Neural cell (in vitro differentiated cells): ENCODE results near the gene ADTRP. TPM values are rescaled to one million over a fixed set of nuclear protein-coding genes. Genes with fewer than 3 reads are reported as not detected.

Experiments used
- H2AFZ ChIP-seq: fragments of 200-600, 300-800 bp; sonication (generic), shearing (Covaris generic); 2 replicates; pipeline ENCODE4 v1.6.0; 2014; ENCODE audit warnings: low read depth, mild to moderate bottlenecking, antibody characterized with exemption, low read length, moderate library complexity
- H3F3A ChIP-seq: fragments of 200-600 bp; shearing (Covaris generic); 2 replicates; pipeline ENCODE4 v1.6.1; 2016; ENCODE audit warnings: mild to moderate bottlenecking, moderate library complexity, mixed read lengths, antibody characterized with exemption, low read length; ENCODE audit not compliant: insufficient read depth, poor library complexity, severe bottlenecking
- H3K27ac ChIP-seq: fragments of 200-600, 300-800 bp; sonication (generic), shearing (Covaris generic); 2 replicates; pipeline ENCODE4 v1.5.1; 2014; ENCODE audit warnings: mild to moderate bottlenecking, low read length, moderate library complexity
- H3K27me3 ChIP-seq: fragments of 300-800, 200-600 bp; sonication (generic), shearing (Covaris generic); 2 replicates; pipeline ENCODE4 v1.6.0; 2014; ENCODE audit warnings: mild to moderate bottlenecking, low read depth, low read length, moderate library complexity; ENCODE audit not compliant: insufficient read depth
- H3K36me3 ChIP-seq: fragments of 300-800, 200-600 bp; sonication (generic), shearing (Covaris generic); 2 replicates; pipeline ENCODE4 v1.5.1; 2014; ENCODE audit warnings: mild to moderate bottlenecking, antibody characterized with exemption, low read length, moderate library complexity; ENCODE audit not compliant: insufficient read depth
- H3K4me2 ChIP-seq: fragments of 300-800, 200-600 bp; sonication (generic), shearing (Covaris generic); 2 replicates; pipeline ENCODE4 v1.6.0; 2014; ENCODE audit warnings: mild to moderate bottlenecking, low read length
- H3K4me3 ChIP-seq: fragments of 300-800, 200-600 bp; sonication (generic), shearing (Covaris generic); 2 replicates; pipeline ENCODE4 v1.5.1; 2014; ENCODE audit warnings: mild to moderate bottlenecking, low read length, moderate library complexity
- H3K79me2 ChIP-seq: fragments of 200-600 bp; shearing (Covaris generic); replicated peaks from 2 replicates; pipeline ENCODE4 v1.6.0; 2014; ENCODE audit warnings: mild to moderate bottlenecking, low read length, moderate library complexity; ENCODE audit not compliant: insufficient read depth
- H3K9ac ChIP-seq: fragments of 300-800, 200-600 bp; sonication (generic), shearing (Covaris generic); 2 replicates; pipeline ENCODE4 v1.6.1; 2016; ENCODE audit warnings: mild to moderate bottlenecking, low read length, mixed read lengths
- H3K9me2 ChIP-seq: fragments of 200-600 bp; shearing (Covaris generic); 2 replicates; pipeline ENCODE4 v1.6.1; 2016; ENCODE audit warnings: mild to moderate bottlenecking, low read length, mixed read lengths; ENCODE audit not compliant: insufficient read depth
- H3K9me3 ChIP-seq: fragments of 200-600, 300-800 bp; sonication (generic), shearing (Covaris generic); 2 replicates; pipeline ENCODE4 v1.6.1; 2016; ENCODE audit warnings: mild to moderate bottlenecking, mixed run types, low read length, moderate library complexity, mixed read lengths
- H4K20me1 ChIP-seq: fragments of 200-600 bp; shearing (Covaris generic); 2 replicates; pipeline ENCODE4 v1.6.1; 2016; ENCODE audit warnings: mild to moderate bottlenecking, mixed run types; ENCODE audit not compliant: insufficient read depth
- CTCF ChIP-seq: fragments of 450-650 bp; IDR thresholded peaks from 2 replicates; pipeline ENCODE4 v1.5.1; 2014; ENCODE audit warnings: antibody characterized with exemption, mild to moderate bottlenecking, moderate library complexity; ENCODE audit not compliant: poor library complexity, severe bottlenecking
- EP300 ChIP-seq: fragments of 450-650 bp; conservative IDR thresholded peaks from 2 replicates; pipeline ENCODE4 v1.6.1; 2014; ENCODE audit warnings: antibody characterized with exemption, mild to moderate bottlenecking, moderate library complexity; ENCODE audit not compliant: poor library complexity, severe bottlenecking
- EZH2 ChIP-seq: fragments of 200-600, 300-800 bp; shearing (Covaris generic), sonication (generic); IDR thresholded peaks from 2 replicates; pipeline ENCODE4 v1.6.1; 2014; ENCODE audit warnings: antibody characterized with exemption, low read length, borderline replicate concordance, mild to moderate bottlenecking; ENCODE audit not compliant: insufficient read depth, poor library complexity, severe bottlenecking
- MXI1 ChIP-seq: fragments of 450-650 bp; conservative IDR thresholded peaks from 2 replicates; pipeline ENCODE4 v1.6.1; 2014; ENCODE audit warnings: antibody characterized with exemption, mild to moderate bottlenecking; ENCODE audit not compliant: poor library complexity, severe bottlenecking
- POLR2AphosphoS5 ChIP-seq: IDR thresholded peaks from 2 replicates; pipeline ENCODE4 v1.6.1; 2012
- REST ChIP-seq: IDR thresholded peaks from 2 replicates; pipeline ENCODE4 v1.6.1; 2012; ENCODE audit warnings: borderline replicate concordance
- SMC3 ChIP-seq: fragments of 450-650 bp; conservative IDR thresholded peaks from 2 replicates; pipeline ENCODE4 v1.6.1; 2014; ENCODE audit warnings: antibody characterized with exemption, mild to moderate bottlenecking, moderate library complexity; ENCODE audit not compliant: poor library complexity
- TAF1 ChIP-seq: IDR thresholded peaks from 2 replicates; pipeline ENCODE4 v1.6.1; 2012; ENCODE audit warnings: low read depth
- polyA plus RNA-seq: library from polyadenylated mRNA; depleted of rRNA; stranded (reverse); fragments of >200 nt; gene quantifications from 2 replicates; pipeline ENCODE4 v1.2.3, GENCODE V29; 2014

ADTRP gene
- polyA plus RNA-seq, 1 donor from 2014 or later, result not detected

DNA sequence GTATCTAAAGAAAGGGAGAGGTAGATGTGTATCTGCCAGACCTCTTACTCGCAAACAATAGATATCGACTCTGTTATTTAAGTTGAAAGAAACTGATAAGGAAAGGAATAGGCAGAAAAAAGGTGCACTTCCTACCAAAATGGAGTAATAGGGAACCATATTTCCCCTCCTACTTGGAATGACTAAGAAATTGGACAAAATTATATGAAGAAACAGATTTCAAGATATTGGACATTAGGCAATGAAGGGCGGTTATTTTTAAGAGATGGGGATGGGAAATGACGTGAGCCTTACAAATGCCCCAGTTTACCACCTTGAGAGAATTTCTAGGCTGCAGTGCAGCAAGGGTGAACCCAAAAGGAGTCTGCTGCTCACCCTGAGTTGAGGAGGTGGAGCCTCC is 108.9 kb downstream of the ADTRP start:
- Histone ChIP-seq H3K27ac (no peak overlapping the region), H3F3A (no peaks in the 10 kb centered on the region), H3K79me2 (no peaks in the 10 kb centered on the region), H4K20me1 (no peaks in the 10 kb centered on the region), H3K9ac (no peak overlapping the region), H3K4me3 (no peak overlapping the region), H3K4me2 (no peak overlapping the region), H3K27me3 (no peaks in the 10 kb centered on the region), H2AFZ (no peak overlapping the region), H3K9me2 (no peaks in the 10 kb centered on the region), H3K9me3 (no peaks in the 10 kb centered on the region), H3K36me3 (no peaks in the 10 kb centered on the region)
- no peak for TF ChIP-seq TAF1
- no peak for TF ChIP-seq CTCF
- no peak for TF ChIP-seq REST
- no peak for TF ChIP-seq EP300
- no peak for TF ChIP-seq EZH2
- no peak for TF ChIP-seq SMC3
- no peak for TF ChIP-seq POLR2AphosphoS5
- no peak for TF ChIP-seq MXI1

DNA sequence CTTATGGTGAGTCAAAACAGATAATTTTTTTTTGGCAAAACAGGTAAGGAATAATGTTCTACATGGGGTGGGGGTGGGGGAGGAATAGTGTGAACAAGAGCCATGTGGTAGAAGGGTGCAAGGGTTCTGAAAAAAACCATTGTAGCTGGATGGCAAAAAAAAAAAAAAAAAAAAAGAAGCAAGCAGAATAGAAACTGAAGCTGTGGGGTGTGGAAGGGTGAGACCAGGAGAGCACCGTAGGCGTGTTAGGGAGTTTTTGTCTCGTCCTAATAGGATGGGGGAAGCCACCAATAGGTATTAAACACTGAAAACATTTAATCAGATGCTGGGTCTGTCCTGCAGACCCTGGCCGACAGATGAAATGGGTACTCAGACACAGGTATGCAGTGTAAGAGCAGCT is 110.1 kb downstream of the ADTRP start:
- TF ChIP-seq SMC3 (no peak), TAF1 (no peak), REST (no peak), EZH2 (no peak)
- H2AFZ ChIP-seq, result no peak overlapping the region
- no peak overlapping the region for H3K4me3 ChIP-seq
- no peaks in the 10 kb centered on the region for H3K9me2 ChIP-seq
- H3K9me3 ChIP-seq, result peaks cover under 1% of the 10 kb centered on the region
- H3K4me2 ChIP-seq, result no peak overlapping the region
- no peak overlapping the region for H3K9ac ChIP-seq
- no peaks in the 10 kb centered on the region for H4K20me1 ChIP-seq
- H3F3A ChIP-seq, result no peaks in the 10 kb centered on the region
- no peaks in the 10 kb centered on the region for H3K79me2 ChIP-seq
- H3K27ac ChIP-seq, result no peak overlapping the region
- no peaks in the 10 kb centered on the region for H3K36me3 ChIP-seq
- H3K27me3 ChIP-seq, result no peaks in the 10 kb centered on the region
